Measurements from ENCODE around the gene SYT7. TPM values are rescaled to one million over a fixed set of nuclear protein-coding genes. Genes with fewer than 3 reads are reported as not detected.

Gene SYT7
- total and polyA plus RNA-seq, 2 of the 8 experiments (the other 6 are each of a cell fraction or from before 2014, with no cell fraction given) = 9.6 to 10.5 TPM

GRCh38 chr11:61569701-61570100 is 11.2 kb downstream of the SYT7 start (continued):
- no peak for TF ChIP-seq CBX8 (IDR thresholded peaks at IDR 0.05; ENCODE audit: borderline replicate concordance, low read depth, low read length)
- no peak for TF ChIP-seq NANOG (IDR thresholded peaks at IDR 0.05; ENCODE audit: insufficient read depth, low read depth, low read length, poor library complexity, severe bottlenecking)
- no peak for TF ChIP-seq POU5F1 (IDR thresholded peaks at IDR 0.05; ENCODE audit: low read depth, low read length)
- TF ChIP-seq MAFK (IDR thresholded peaks at IDR 0.05; ENCODE audit: low read depth, low read length) = no peak
- TF ChIP-seq SRF (IDR thresholded peaks at IDR 0.05; ENCODE audit: low read depth, low read length) = no peak
- no peak for TF ChIP-seq RFX5 (IDR thresholded peaks at IDR 0.05; ENCODE audit: borderline replicate concordance, low read depth, low read length)
- no peak for TF ChIP-seq ATF2 (IDR thresholded peaks at IDR 0.05; ENCODE audit: low read length)
- no peak for TF ChIP-seq GTF2F1 (IDR thresholded peaks at IDR 0.05; ENCODE audit: borderline replicate concordance, low read depth, low read length)
- no peak for TF ChIP-seq ASH2L (IDR thresholded peaks at IDR 0.05; ENCODE audit: low read length)

All from H1 (cell line).